Duodenal mucosa (tissue), 2 donors: ENCODE results near the gene TTK.
"Not testable (repeated sequence)": the region's sequence is repeated elsewhere in the genome, so short reads cannot be mapped to it uniquely, and the experiment has no call there.

Experiments used
- H3K27ac ChIP-seq: one replicate; pipeline ENCODE4 v1.7.0; 2013; ENCODE audit warnings: low read depth, low read length
- H3K27me3 ChIP-seq, 2 donors: one replicate each; pipeline ENCODE4 v1.7.0; 2013; ENCODE audit warnings: low read length in 2 of 2, control low read depth in 1 of 2; ENCODE audit not compliant: insufficient read depth in 2 of 2, control insufficient read depth in 1 of 2
- H3K36me3 ChIP-seq, 2 donors: one replicate each; pipeline ENCODE4 v1.7.0; 2013; ENCODE audit warnings: low read length in 2 of 2, control low read depth in 1 of 2; ENCODE audit not compliant: insufficient read depth in 2 of 2, control insufficient read depth in 1 of 2
- H3K4me1 ChIP-seq, 2 donors: one replicate each; pipeline ENCODE4 v1.7.0; 2013; ENCODE audit warnings: low read length in 2 of 2, control low read depth in 1 of 2; ENCODE audit not compliant: insufficient read depth in 2 of 2, control insufficient read depth in 1 of 2
- H3K4me3 ChIP-seq, 2 donors: one replicate each; pipeline ENCODE4 v1.7.0; 2013; ENCODE audit warnings: low read length in 2 of 2, low read depth in 1 of 2
- H3K9ac ChIP-seq, 2 donors: one replicate each; pipeline ENCODE4 v1.7.0; 2013; ENCODE audit warnings: low read length in 2 of 2, low read depth in 1 of 2
- H3K9me3 ChIP-seq, 2 donors: one replicate each; pipeline ENCODE4 v1.7.0; 2013; ENCODE audit warnings: low read length in 2 of 2, control low read depth in 1 of 2; ENCODE audit not compliant: control insufficient read depth in 1 of 2

TTK gene

DNA sequence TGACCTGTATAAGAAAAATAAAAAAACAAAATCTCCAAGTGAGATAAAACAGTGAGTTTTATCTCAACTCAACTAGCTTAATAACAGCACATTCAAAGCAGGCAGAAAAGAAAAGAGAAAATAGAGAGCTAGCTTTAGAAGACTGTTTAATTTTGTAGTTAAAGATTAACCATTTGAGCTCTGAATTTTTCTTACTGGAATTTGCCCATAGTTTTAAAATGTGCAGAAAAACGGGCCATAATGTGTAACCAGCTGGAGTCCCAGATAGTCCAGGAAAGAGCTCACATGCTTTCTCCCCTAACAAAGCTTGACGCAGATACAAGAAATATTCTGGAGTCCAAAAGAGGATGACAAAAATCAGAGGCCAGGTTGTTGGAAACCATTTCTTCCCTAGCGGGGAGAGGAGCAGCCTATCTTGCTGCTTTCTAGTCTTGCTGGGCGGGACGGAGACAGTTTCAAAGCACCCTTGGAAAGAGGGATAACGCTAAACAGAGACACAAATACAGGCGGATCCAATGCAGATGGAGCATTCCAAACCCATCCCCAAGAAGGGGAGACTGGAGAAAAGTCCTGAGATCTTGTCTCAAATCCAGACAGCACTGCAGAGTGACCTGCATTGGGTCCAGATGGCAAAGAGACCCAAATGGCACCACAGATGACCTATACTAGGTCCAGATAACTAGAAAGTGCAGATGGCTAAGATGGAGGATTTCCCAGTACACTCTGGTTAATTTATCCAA, 16.1 kb downstream of the TTK start:
- H3K4me3 ChIP-seq = no peak overlapping the region

GRCh38 chr6:80021131-80021530, 16.7 kb downstream of the TTK start:
- H3K4me3 ChIP-seq = no peak overlapping the region
- H3K9me3 ChIP-seq = no peaks in the 10 kb centered on the region
- H3K36me3 ChIP-seq = peaks cover 0 to 4% of the 10 kb centered on the region in 2 donors
- H3K27me3 ChIP-seq = no peaks in the 10 kb centered on the region
- no peak overlapping the region for H3K27ac ChIP-seq
- H3K9ac ChIP-seq = no peak overlapping the region
- H3K4me1 ChIP-seq = no peaks in the 10 kb centered on the region

More for the DNA sequence above, 16.1 kb downstream of the TTK start:
- Histone ChIP-seq H3K36me3 (peaks cover 0 to 4% of the 10 kb centered on the region in 2 donors), H3K9ac (no peak overlapping the region), H3K4me1 (no peaks in the 10 kb centered on the region), H3K27me3 (no peaks in the 10 kb centered on the region), H3K9me3 (no peaks in the 10 kb centered on the region), H3K27ac (no peak overlapping the region)

GRCh38 chr6:80021591-80021990, 17.1 kb downstream of the TTK start:
- Histone ChIP-seq H3K36me3 (peaks cover 0 to 4% of the 10 kb centered on the region in 2 donors), H3K4me3 (no peak overlapping the region), H3K4me1 (no peaks in the 10 kb centered on the region), H3K9me3 (no peaks in the 10 kb centered on the region), H3K27ac (no peak overlapping the region), H3K27me3 (no peaks in the 10 kb centered on the region), H3K9ac (no peak overlapping the region)

DNA sequence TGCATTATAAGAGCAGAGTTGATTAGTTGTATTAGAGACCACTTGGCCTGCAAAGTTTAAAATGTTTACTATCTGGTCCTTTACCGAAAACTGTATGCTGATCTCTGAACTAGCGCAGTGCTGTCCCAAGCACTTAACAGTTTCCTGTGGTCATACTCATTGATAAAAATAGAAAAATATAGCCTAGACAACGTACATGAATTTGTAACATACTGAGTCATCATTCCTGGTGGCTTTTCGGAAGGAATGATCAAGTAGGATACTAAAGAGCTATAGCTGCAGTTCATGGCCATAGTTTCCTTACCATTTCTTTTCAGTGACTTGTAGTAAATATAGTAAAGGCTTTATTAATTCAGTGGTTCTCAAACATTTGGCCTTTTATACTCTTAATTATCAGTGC, 18.4 kb downstream of the TTK start:
- H3K4me1 ChIP-seq = no peaks in the 10 kb centered on the region

GRCh38 chr6:80028589-80028988, 24.1 kb downstream of the TTK start:
- H3K4me1 ChIP-seq = no peaks in the 10 kb centered on the region
- no peaks in the 10 kb centered on the region for H3K9me3 ChIP-seq
- H3K27ac ChIP-seq = no peak overlapping the region
- H3K27me3 ChIP-seq = no peaks in the 10 kb centered on the region
- H3K36me3 ChIP-seq = peaks cover 2 to 5% of the 10 kb centered on the region in 2 donors
- H3K9ac ChIP-seq = no peak overlapping the region
- H3K4me3 ChIP-seq = no peak overlapping the region

More for the DNA sequence above, 18.4 kb downstream of the TTK start:
- peaks cover 0 to 4% of the 10 kb centered on the region in 2 donors for H3K36me3 ChIP-seq
- H3K27me3 ChIP-seq = no peaks in the 10 kb centered on the region
- no peak overlapping the region for H3K4me3 ChIP-seq
- H3K9ac ChIP-seq = no peak overlapping the region
- H3K9me3 ChIP-seq = no peaks in the 10 kb centered on the region
- H3K27ac ChIP-seq = no peak overlapping the region

- Histone ChIP-seq H3K4me3 (no peak overlapping the region), H3K27me3 (no peaks in the 10 kb centered on the region), H3K36me3 (peaks cover 2 to 5% of the 10 kb centered on the region in 2 donors), H3K9ac (no peak overlapping the region), H3K9me3 (no peaks in the 10 kb centered on the region), H3K27ac (no peak overlapping the region), H3K4me1 (no peaks in the 10 kb centered on the region)
Observed at GRCh38 chr6:80029470-80029869, 25.0 kb downstream of the TTK start.

- not testable (repeated sequence) for H3K27me3 ChIP-seq, H3K9me3 ChIP-seq, H3K36me3 ChIP-seq, H3K4me1 ChIP-seq, H3K4me3 ChIP-seq, H3K9ac ChIP-seq, H3K27ac ChIP-seq
Observed at GRCh38 chr6:80048220-80048619, 43.8 kb downstream of the TTK start.

GRCh38 chr6:80060774-80061173, 56.3 kb downstream of the TTK start:
- Histone ChIP-seq H3K4me1 (no peaks in the 10 kb centered on the region), H3K4me3 (no peak overlapping the region), H3K27ac (no peak overlapping the region), H3K9ac (no peak overlapping the region), H3K27me3 (no peaks in the 10 kb centered on the region), H3K9me3 (no peaks in the 10 kb centered on the region), H3K36me3 (no peaks in the 10 kb centered on the region)

- not testable (repeated sequence) for H3K9ac ChIP-seq, H3K4me1 ChIP-seq, H3K4me3 ChIP-seq, H3K9me3 ChIP-seq, H3K27ac ChIP-seq, H3K27me3 ChIP-seq, H3K36me3 ChIP-seq
Observed at GRCh38 chr6:80068146-80068545, 63.7 kb downstream of the TTK start.

DNA sequence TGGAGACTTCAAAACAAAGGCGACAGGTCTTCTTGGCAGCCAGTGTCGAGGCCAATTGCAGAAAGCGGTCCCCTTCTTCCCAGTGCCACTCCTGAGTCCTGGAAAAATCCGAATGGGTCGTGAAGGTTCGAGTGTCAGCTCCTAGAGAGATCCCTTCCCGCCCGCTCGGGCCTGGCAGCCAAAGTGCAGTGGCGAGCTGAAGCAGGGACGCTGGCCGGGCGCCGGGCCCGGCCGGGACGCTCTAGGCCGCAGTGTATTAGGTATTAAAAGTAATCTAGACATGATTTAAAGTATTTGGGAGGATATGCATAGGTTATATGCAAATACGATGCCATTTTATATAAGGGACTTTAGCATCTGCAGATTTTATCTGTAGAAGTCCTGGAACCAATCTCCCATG, 66.0 kb downstream of the TTK start:
- not testable (repeated sequence) for H3K27me3 ChIP-seq, H3K4me3 ChIP-seq, H3K27ac ChIP-seq, H3K4me1 ChIP-seq, H3K9ac ChIP-seq, H3K36me3 ChIP-seq, H3K9me3 ChIP-seq
